ENCODE data around the gene KAZN.

Gene KAZN

DNA sequence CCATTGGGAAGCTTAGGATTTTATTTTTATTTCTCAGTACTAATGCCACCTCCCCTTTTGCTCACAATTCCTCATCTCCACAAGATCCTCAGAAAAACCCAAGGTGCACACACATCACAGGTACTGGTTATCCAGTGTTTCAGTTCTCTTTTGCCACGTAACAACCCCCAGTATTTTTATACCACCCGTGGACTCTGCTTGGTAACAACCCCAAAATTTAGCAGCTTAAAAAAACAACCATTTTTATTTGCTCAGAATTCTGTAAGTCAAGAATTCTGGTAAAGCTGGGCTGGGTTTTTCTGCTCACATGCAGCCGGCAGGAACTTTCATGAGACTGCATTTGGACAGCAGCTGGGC, 180.0 kb downstream of the KAZN start:
- no peak for DNase-seq

DNA sequence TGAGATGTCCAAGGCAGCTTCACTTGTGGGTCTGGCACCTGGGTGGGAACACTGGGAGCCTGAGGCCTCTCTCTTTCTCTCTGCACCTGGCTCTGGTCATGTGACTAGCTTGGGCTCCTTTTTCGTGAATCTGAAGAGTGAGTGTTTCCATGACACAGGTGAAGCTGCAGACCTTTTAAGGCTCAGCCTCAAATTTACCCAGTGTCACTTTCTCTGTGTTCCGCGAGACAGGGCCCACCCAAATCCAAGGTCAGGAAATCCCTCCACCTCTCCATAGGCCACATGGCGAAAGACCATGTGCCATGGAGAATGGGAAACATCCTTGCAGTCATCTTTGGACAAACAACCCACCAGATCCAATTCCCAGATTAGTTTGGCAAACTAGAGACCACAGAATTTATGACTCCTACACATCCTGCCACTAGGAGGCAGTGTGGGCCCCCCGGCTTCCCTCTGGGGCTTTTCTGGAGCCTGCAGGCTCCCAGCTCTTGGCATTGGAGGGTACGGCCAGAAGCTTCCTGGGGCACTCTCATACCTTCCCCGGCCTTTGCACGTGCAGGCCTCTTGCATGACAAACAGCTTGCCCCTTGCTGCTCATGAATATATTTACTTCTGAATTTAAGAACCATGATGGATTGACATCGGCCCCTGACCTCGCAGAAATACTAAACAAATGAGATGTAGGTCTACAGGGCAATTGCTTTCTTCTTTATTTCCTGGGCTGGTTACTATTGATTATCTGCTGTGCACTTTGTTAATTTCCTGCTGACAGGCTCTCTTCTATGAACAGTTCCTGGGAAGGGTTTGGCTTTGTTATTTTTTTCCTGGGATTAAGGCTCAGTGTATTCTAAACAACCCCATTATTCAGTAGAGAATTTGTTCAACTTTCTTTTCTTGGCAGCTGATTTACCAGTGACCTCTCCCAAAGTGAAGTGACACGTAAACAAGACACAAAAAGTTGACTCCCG, 180.7 kb downstream of the KAZN start:
- no peak for DNase-seq

DNA sequence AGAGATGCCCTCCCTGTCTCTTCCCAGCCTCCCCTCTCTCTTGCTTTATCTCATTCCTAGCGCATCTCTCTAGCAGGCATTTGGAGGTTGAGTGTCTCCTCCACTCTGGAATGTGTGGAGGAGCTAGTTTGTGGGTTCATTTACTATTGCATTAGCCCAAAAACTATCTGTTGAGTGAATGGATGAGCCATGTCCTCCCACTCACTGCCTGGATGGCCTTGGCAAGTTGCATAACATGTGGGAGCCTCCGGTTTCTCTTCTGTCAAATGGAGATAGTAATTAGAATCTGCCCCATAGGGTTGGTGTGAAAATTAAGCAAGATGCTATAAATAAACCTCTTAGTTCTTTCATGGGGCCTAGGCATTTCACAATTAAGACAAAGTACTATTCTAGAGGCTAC, 181.8 kb downstream of the KAZN start:
- DNase-seq, result no peak

DNA sequence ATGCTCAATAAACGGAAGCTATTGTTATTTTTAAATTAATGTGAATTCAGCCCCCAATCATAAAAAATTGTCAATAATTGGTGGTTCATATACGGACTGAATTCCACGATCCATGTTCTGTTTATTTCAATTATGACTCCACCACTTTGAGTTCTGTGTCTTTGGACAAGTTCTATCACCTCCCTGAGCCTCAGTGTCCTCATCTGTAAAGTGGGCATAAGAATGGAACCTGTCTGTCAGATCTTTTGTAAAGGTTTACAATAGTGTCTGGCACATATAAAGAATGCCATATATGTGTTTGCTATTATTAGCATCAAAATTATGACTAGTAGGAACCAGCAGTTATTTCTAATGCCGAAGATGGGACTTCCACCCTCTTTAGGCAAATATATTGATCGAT, 183.3 kb downstream of the KAZN start:
- no peak for DNase-seq

DNA sequence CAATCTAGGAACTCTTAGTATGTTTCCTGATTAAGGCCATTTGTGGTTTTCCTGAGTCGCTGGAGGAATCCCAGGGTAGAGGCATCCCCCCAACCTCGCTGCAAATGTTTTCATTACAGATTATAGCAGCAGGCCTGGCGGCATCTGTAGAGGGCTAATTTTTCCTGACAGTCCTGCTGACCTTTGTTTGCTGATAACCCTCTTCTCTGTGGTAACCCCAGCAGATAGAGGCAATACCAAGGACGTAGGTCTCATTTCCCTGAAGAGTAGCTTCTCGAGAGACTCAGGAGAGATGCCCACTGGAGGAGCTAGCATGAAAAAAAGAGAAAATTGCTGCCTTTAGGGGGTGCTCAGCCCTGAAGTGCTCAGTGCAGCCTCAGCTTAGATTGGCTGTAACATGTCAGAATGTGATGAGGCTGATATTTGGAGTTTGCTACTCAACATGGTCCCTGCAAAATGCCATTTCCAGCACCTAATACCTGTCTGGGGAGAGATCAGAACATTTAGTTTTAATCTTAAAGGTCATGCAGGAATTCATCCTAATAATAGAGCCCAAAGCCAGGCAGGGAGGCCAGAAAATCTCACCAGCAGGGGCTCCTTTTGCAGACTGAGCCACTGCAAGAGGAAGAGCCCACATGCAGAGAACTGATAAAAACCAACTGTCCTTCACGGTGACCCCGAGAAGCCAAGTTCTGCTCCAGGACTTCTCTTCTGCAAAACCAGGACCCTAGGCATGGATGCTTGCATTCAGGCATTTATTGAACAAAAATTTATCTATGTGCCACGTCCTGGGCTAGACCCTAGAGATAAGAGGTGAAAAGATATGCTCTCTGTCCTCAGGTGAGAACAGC, 184.5 kb downstream of the KAZN start:
- DNase-seq, result no peak

DNA sequence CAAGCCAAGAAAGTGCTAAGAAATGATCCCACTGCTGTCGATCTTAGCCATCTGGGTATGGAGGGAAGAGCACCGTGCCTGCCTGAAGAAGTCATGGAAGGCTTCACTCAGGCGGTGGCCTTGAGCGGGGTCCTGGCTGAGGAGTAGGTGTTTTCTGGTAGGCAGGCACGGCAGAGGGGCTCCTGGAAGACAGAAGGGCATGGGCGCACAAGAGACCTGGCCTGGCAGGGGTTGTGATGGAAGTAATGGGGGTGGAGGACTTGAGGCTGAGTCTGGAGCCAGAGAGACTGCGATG, 185.1 kb downstream of the KAZN start:
- DNase-seq, result no peak

DNA sequence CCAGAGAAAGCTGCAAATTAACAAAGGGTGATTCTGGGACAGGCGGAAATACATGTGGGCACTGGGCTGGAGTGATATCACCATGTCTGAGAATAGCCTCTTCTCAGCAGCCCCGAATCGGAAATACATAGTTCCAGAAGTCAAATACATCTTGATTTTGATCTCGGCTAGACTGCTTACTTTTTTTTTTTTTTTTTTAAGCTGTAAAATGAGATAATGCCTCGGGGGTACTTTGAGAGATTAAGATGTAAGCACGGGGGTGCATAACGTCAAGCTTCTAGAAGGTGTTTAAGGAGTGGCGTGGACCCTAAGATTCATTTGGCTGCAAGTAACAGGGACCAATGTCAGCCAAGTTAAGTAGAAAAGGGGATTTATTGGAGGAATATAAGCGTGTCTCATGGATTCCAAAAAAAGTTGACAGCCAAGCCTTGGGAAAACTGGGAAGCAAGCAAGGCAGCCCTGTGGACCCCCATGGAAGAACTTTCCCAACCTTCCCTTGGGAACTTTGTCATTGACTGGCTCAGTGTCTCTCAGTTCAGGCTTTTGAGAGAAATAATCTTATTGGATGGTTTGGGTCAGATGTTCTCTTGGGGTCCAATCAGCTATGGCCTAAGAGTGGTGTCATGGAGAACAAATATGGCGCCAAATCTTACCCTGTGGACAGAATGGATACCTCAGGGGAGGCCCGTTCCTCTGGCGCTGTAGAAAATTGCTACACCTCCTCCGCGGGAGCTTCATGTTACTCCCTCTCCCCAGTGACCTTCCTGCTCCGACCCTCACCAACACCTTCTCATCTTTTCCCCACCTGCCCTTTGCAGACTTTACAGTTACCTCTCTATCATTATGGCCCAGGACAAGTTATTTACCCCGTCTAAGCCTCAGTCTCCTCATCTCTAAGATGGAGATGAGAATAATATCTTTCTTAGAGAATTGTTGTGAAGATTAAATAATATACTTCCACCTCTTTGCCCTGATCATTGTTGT, 186.6 kb downstream of the KAZN start:
- DNase-seq, result no peak

DNA sequence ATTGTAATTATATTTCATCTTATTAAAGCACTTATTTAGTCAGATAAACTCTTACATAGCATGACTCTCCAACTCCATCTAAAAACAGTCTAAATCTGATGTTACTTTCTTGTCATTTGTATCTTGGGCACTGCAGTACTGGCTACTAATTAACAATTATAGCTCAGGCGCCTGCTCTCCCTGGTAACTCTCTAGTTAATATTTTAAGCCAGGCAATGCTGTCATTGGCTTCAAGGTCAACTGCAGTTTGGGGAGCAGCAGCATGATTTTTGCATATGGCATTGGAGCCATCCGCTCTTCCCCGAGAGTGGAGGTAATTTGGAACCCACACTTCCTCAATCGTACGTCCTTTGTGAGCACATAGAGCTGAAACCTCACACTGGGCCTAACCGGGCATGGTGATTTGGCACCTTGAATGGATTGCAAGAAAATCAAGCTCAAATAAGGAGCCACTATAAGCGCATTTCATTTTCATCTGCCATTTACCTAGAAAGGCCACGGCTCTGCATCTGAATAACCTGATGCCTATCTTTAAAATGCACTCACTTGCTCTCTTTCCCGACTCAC, 187.7 kb downstream of the KAZN start:
- DNase-seq, result no peak

DNA sequence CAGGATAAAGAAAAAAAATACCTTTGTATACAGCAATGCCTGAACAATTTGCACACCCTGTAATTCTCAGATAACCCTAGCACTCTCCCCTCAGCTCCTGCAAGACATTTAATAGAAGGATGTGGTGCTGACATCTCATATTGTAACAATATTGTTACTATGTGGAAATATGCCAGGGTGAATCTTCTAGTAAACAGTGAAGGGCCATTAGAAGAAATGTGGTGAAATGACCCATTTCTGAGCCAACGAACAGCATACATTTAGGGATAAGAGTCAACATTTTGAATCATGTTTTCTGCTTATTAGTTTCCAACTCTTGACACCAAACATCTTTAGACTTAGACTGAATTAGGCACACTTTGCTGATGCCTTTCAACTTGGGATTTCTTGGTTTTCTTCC, 188.2 kb downstream of the KAZN start:
- no peak for DNase-seq

DNA sequence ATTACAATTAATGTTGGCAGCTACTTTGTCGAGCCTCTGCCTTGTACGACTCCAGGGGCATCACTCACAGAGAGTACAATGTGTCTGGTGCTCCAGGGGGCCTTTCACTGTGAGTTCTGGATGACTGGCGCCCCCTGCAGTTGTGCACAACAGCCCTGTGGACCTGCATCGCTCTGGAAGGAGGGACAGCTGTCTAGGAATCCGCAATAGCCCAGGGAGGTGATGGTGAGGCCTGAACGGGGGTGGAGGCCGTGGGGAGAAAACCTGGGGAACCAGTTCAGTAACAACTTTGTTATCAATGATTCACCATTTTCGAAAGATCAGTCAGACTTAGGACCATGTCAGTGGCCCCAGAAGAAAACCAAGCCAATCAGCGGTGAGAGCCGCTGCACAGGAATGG, 189.1 kb downstream of the KAZN start:
- DNase-seq, result no peak

DNA sequence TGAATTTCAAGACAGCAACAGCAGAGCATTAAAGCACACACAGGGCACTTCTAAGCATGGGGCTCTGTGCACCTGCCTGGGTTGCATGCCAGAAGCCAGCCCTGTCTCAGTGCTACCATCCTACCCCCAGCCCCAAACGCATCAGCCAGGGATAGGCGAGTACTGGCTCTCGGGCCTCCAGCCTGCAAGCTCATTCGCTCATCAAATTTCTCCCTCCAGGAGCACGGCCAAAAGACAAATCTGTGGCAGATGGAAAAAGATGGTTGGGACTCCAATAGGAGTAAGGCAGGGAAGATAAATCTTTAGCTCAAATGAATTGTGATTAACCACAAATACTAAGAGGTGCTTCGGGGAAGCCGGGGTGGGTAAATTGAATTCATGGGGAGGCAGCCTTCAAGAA, 189.6 kb downstream of the KAZN start:
- no peak for DNase-seq

DNA sequence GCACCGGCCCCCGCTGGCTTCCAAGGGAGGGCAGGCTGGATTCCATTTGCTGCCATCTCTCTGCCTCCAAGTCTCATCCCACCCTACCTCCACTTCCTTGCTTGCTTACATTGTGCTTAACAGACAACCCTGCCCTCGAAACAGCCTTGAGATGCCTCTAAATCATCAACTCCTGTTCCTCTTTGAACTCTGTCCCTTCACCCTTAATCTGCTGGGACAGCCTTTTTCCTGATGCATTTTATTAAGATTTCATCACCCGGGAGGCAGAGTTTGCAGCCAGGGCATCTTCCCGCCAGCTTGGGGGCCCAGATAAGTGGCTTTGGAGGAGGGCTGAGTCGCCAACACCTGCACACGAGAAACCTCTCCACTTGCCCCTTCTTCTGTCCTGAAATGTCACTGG, 192.5 kb downstream of the KAZN start:
- no peak for DNase-seq

DNA sequence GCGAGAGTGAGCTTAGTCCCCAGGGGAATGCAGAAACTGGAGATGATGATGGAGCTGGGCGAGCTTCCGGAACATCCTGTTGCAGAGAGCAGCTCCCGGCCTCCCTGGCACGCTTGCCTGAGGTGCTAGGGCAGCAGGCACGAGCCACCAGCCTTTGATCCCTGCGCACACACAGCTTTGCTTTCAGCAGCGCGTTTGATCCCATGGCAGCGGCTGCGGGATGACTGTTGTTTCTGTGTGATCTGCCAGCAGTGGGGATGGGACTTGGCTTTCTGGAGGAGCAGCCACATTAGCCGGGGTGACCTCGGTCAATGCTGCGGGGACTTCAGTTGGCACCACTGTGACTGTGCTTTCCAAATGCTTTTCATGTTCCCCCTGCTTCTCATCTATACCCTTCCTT, 193.2 kb downstream of the KAZN start:
- DNase-seq, result no peak

DNA sequence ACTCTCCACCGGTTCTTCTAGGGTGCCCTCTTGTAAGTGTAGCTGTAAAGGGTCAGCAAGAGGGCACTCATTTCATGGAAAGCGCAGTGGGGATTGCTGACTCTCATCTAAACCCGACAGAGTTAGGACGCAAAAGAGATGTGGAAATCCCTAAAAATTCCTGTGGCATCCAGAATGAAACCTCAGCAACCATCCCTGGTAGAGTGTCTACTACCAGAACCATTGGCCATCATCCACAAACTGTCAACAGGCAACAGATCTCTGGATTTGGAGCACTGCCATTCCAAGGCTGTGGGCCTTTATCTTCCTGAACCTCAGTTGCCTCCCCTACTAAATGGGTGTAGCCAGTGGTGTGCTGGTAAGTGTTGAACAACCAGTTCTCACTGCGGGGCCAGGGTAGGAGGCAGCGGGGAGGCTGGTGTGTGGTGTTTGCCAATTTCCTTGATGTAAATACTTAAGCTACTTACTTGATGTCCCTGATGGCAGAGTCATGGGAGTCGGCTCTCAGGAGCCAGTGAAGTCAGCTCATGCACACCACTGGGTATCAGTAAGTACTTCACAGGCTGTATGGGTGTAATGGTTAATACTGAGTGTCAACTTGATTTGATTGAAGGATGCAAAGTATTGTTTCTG, 195.8 kb downstream of the KAZN start:
- DNase-seq, result no peak

DNA sequence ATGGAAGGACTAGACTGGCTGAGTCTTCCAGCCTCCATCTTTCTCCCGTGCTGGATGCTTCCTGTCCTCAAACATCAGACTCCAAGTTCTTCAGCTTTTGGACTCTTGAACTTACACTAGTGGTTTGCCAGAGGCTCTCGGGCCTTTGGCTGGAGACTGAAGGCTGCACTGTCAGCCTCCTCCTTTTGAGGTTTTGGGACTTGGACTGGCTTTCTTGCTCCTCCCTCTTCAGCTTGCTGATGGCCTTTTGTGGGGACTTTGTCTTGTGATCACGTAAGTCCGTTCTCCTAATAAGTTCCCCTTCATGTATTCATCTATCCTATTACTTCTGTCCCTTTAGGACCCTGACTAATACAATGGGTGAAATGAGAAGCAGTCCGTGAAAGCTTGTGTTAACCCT, 196.4 kb downstream of the KAZN start:
- no peak for DNase-seq

DNA sequence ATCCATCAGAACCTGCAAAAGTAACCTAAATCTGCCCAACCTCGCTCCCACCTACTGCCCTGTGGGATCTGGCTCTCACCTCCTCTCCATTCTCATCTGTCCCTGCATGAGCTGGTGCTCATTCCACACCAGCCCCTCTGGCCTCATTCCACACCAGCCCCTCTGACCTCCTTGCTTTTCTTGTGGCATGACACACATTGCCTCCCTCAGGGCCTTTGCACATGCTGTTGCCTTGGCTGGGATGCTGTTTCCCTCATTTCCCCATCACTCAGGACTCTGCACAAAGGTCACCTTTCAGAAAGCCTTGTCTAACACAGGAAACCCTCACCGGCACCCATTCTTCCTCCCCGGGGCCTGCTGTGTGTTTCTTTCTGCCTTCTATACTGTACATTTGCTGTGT, 197.1 kb downstream of the KAZN start:
- no peak for DNase-seq

DNA sequence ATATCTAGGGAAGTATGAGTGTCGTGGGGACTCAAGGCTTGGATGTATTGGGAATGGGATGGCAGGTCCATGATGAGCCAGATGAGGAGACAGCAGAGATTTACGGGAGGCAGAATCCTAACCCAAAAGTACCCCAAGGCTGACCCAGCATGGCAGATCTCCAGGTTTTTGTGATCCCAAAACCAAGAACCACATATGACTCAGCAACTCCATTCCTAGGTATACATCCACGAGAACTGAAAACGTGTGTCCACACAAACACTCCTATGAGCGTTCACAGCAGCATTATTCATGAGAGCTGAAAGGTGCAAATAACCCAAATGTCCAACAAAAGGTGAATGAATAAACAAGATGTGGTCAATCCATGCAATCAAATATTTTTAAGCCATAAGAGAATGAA, 201.5 kb downstream of the KAZN start:
- no peak for DNase-seq

DNA sequence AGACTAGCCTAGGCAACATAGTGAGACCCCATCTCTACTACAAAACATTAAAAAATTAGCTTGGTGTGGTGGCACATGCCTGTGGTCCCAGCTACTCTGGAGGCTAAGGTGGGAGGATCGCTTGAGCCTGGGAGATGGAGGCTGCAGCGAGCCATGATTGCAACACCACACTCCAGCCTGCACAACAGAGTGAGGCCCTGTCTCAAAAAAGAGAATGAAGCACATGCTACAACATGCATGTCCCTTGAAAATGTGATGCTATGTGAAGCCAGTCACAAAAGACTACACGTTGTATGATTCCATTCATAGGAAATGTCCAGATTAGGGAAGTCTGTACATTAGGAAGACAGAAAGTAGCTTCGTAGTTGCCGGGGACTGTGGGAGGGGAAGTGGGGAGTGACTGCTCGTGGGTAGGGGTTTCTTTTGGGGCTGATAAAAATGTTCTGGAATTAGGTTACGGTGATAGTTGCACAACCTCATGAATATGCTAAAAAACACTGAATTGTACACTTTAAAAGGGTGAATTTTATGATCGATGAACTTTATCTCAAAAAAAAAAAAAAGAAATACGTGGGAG, 202.1 kb downstream of the KAZN start:
- no peak for DNase-seq

DNA sequence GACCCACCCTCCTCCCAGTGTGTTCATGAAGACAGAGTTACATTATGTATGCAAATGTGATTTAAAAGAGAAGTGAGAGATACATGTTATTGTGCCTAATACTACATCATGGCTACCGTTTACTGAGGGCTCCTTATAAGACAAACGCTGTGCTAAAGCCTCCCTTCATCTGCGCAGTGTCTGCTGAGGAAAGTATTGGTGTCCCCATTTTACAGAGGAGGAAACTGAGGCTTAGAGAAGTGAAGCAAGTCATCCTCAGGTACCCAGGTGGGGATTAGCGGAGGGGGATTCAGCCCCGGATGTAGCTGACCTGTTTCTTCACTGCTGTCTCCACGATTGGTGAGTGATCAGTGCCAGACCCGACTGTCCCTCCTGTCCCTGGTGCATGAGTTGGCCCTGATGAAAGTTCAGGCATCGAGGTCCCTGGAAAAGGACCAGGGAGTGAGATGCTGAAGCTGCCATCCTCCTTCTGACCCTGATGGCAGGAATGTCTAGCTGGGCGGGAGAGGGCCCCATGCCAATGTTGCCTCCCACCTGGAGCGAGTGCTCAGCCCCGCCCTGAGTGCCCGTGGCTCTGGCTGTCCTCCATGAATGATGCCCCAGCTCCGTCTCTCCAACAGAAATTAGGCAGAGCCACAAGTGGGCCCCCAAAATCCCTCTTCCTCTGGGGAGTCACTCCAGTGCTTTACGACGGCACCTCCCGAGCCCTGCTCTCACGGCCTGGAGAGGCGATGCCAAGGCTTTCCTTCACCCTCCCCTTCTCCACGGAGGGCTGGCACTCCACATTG, 204.7 kb downstream of the KAZN start:
- no peak for DNase-seq

DNA sequence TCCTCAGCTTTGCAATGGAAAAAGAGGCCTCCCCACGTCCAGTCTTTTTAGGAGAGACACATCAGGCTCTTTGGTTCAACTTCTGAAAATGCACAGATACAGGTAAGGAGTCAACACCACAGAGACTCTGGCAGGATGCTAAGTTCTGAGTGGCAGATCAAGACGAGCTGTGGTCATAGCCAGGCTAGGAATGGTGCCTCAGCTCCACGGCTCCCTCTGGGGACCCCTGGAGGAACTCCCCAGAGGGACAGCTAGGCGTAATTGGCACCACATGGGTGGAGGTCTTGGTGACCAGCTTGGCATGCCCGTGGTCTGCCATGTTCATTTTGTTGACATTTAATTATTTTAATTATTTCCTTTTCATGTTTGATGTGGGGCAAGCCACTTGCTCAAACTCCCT, 206.1 kb downstream of the KAZN start:
- no peak for DNase-seq

DNA sequence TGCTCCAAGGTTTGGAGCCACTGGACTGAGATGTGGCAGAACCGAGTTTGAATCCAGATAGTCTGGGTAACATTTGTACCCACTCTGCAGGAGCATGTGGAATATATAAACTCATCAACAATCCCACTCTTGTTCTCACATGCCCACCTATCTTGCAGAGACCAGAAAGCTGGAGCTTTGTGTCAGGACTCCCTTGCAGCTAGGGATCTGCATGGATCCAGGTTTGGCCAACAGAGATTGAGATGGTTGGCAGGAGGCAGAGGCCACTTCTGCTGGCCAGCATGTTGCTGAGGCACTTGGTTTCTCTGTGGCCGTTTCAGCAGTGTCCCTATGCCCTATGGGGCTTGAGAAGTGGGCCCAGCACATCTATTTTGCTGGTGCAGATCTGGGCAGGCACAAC, 208.3 kb downstream of the KAZN start:
- DNase-seq, result no peak
